ENCODE measurements around the gene SNX1.

GRCh38 chr15:64050281-64051092, 45.3 kb upstream of the SNX1 start:
- TF ChIP-seq CTCF (conservative IDR thresholded peaks at IDR 0.05; ENCODE audit: low read length): no peak
- TF ChIP-seq EZH2phosphoT487 (IDR thresholded peaks at IDR 0.05; ENCODE audit: borderline replicate concordance): no peak

Data from Loucy (cell line).